ENCODE measurements around the gene TMEM200B.
"Not testable (repeated sequence)": the region's sequence is repeated elsewhere in the genome, so short reads cannot be mapped to it uniquely, and the experiment has no call there.

The TMEM200B gene

GRCh38 chr1:29112705-29113412, 10.8 kb downstream of the TMEM200B start:
- no peak for DNase-seq

GRCh38 chr1:29108041-29108440, 15.7 kb downstream of the TMEM200B start:
- DNase-seq: not testable (repeated sequence)

GRCh38 chr1:29105822-29106221, 17.9 kb downstream of the TMEM200B start:
- DNase-seq: no peak

GRCh38 chr1:29100487-29100886, 23.2 kb downstream of the TMEM200B start:
- DNase-seq: no peak

- DNase-seq: no peak
Measured at GRCh38 chr1:29099286-29099685, 24.4 kb downstream of the TMEM200B start.

- peak; percentile 7 for DNase-seq
Measured at GRCh38 chr1:29096231-29096886, 27.3 kb downstream of the TMEM200B start.

- DNase-seq: no peak
Measured at GRCh38 chr1:29094954-29095353, 28.7 kb downstream of the TMEM200B start.

GRCh38 chr1:29094433-29094832, 29.3 kb downstream of the TMEM200B start:
- no peak for DNase-seq

- DNase-seq: not testable (repeated sequence)
Measured at GRCh38 chr1:29092704-29093103, 31.0 kb downstream of the TMEM200B start.

- no peak for DNase-seq
Measured at GRCh38 chr1:29090937-29091618, 32.6 kb downstream of the TMEM200B start.

- no peak for DNase-seq
Measured at GRCh38 chr1:29084196-29084521, 39.5 kb downstream of the TMEM200B start.

GRCh38 chr1:29083317-29084195, 40.1 kb downstream of the TMEM200B start:
- no peak for DNase-seq

GRCh38 chr1:29082519-29082918, 41.2 kb downstream of the TMEM200B start:
- no peak for DNase-seq

- DNase-seq: no peak
Measured at GRCh38 chr1:29081201-29081600, 42.5 kb downstream of the TMEM200B start.

- not testable (repeated sequence) for DNase-seq
Measured at GRCh38 chr1:29079916-29080629, 43.6 kb downstream of the TMEM200B start.

- DNase-seq: no peak
Measured at GRCh38 chr1:29077155-29077554, 46.5 kb downstream of the TMEM200B start.

Data from right kidney (tissue), 1 donor.